Measurements from ENCODE around the gene RHBDL3.

GRCh38 chr17:32261936-32262510, 3.6 kb upstream of the RHBDL3 start:
- TF ChIP-seq EZH2 (IDR thresholded peaks at IDR 0.05; ENCODE audit: low read length), result no peak
- TF ChIP-seq CTCF (optimal IDR thresholded peaks at IDR 0.05 in 1 of 3, IDR thresholded peaks at IDR 0.05 in 1 of 3, conservative IDR thresholded peaks at IDR 0.05 in 1 of 3; ENCODE audit: extremely low read depth in 1 of 3, insufficient read depth in 2 of 3, low read length in 3 of 3), result no peak

All from keratinocyte (primary cell).